ENCODE measurements around the gene EIF1.

Gene EIF1

DNA sequence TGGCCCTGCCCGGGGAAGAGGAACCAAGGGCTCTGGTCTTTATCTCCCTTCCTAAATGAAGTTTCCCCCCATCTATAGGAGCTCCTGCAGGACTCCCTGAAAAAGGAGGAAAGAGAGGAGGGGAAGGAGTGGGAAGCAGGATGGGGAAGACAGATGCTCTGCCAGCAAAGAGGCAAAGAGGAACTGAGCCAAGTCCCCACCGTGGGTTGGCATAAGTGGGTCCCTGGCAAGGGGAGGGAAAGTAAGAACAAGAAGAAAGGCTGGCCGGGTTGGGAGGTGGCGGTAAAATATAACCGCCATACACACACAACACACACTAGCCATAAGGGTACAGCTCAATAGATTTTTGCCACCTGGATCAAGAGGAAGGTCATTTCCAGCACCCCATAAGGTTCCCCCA is 6.1 kb upstream of the EIF1 start:
- TF ChIP-seq, protein P1, sequence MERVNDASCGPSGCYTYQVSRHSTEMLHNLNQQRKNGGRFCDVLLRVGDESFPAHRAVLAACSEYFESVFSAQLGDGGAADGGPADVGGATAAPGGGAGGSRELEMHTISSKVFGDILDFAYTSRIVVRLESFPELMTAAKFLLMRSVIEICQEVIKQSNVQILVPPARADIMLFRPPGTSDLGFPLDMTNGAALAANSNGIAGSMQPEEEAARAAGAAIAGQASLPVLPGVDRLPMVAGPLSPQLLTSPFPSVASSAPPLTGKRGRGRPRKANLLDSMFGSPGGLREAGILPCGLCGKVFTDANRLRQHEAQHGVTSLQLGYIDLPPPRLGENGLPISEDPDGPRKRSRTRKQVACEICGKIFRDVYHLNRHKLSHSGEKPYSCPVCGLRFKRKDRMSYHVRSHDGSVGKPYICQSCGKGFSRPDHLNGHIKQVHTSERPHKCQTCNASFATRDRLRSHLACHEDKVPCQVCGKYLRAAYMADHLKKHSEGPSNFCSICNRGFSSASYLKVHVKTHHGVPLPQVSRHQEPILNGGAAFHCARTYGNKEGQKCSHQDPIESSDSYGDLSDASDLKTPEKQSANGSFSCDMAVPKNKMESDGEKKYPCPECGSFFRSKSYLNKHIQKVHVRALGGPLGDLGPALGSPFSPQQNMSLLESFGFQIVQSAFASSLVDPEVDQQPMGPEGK (CRISPR knock-in tag; IDR thresholded peaks at IDR 0.05; ENCODE audit: borderline replicate concordance), result no peak
- no peak for TF ChIP-seq TOX (CRISPR knock-in tag; IDR thresholded peaks at IDR 0.05; ENCODE audit: borderline replicate concordance)
- TF ChIP-seq, protein P2, sequence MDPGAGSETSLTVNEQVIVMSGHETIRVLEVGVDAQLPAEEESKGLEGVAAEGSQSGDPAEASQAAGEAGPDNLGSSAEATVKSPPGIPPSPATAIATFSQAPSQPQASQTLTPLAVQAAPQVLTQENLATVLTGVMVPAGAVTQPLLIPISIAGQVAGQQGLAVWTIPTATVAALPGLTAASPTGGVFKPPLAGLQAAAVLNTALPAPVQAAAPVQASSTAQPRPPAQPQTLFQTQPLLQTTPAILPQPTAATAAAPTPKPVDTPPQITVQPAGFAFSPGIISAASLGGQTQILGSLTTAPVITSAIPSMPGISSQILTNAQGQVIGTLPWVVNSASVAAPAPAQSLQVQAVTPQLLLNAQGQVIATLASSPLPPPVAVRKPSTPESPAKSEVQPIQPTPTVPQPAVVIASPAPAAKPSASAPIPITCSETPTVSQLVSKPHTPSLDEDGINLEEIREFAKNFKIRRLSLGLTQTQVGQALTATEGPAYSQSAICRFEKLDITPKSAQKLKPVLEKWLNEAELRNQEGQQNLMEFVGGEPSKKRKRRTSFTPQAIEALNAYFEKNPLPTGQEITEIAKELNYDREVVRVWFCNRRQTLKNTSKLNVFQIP (CRISPR knock-in tag; IDR thresholded peaks at IDR 0.05; ENCODE audit: borderline replicate concordance, low read depth), result no peak
- TF ChIP-seq RARB (CRISPR knock-in tag; IDR thresholded peaks at IDR 0.05), result no peak
- no peak for TF ChIP-seq ISL1 (CRISPR knock-in tag; IDR thresholded peaks at IDR 0.05)
- TF ChIP-seq GLIS3 (CRISPR knock-in tag; IDR thresholded peaks at IDR 0.05), result no peak
- no peak for TF ChIP-seq CSDC2 (CRISPR knock-in tag; IDR thresholded peaks at IDR 0.05)
- TF ChIP-seq BACH2 (CRISPR knock-in tag; IDR thresholded peaks at IDR 0.05; ENCODE audit: borderline replicate concordance), result no peak
- no peak for TF ChIP-seq ZNF70 (CRISPR knock-in tag; IDR thresholded peaks at IDR 0.05)
- TF ChIP-seq ZC3H10 (CRISPR knock-in tag; IDR thresholded peaks at IDR 0.05), result no peak
- no peak for TF ChIP-seq CSRNP3 (CRISPR knock-in tag; IDR thresholded peaks at IDR 0.05)
- no peak for TF ChIP-seq TCF4 (CRISPR knock-in tag; IDR thresholded peaks at IDR 0.05; ENCODE audit: borderline replicate concordance)
- no peak for TF ChIP-seq PPARA (CRISPR knock-in tag; IDR thresholded peaks at IDR 0.05; ENCODE audit: borderline replicate concordance)
- TF ChIP-seq ZNF565 (CRISPR knock-in tag; conservative IDR thresholded peaks at IDR 0.05; ENCODE audit: low read depth), result no peak
- no peak for TF ChIP-seq ESRRG (CRISPR knock-in tag; IDR thresholded peaks at IDR 0.05)
- TF ChIP-seq ZNF8 (CRISPR knock-in tag; IDR thresholded peaks at IDR 0.05), result no peak
- no peak for ATAC-seq

DNA sequence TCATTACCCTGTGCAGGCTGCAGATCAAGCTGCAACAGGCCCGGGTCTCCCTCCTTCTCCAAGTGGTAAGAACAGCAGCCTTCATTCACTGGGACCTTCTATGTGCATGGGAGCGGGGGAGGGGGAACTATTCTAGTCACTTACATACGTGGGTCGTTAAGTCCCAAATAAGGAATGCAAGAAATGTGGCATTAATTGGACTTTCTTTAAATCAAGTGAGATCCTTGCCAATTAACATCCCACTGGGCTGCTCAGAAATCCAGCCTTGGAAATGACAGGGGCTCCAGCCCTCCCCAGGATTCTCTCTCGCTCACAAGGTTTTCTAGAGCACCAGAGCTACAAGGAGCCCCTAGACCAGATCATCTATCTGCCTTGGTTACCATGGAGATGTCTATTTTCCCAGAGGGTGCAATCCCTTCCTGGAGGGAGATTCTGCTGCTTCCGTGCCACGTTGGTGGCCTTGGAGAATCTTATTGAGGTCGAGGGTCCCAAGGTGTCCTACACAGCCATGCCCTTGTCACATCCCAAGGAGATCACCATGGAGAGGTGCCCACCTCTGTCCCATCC is 5.2 kb upstream of the EIF1 start:
- ATAC-seq, result no peak
- TF ChIP-seq ZFP3 (CRISPR knock-in tag; IDR thresholded peaks at IDR 0.05), result no peak
- no peak for TF ChIP-seq TOX (CRISPR knock-in tag; IDR thresholded peaks at IDR 0.05; ENCODE audit: borderline replicate concordance)
- TF ChIP-seq, protein P2 (CRISPR knock-in tag; IDR thresholded peaks at IDR 0.05; ENCODE audit: borderline replicate concordance, low read depth), result no peak
- no peak for TF ChIP-seq GLIS3 (CRISPR knock-in tag; IDR thresholded peaks at IDR 0.05)
- no peak for TF ChIP-seq TCF4 (CRISPR knock-in tag; IDR thresholded peaks at IDR 0.05; ENCODE audit: borderline replicate concordance)
- no peak for TF ChIP-seq ZNF565 (CRISPR knock-in tag; conservative IDR thresholded peaks at IDR 0.05; ENCODE audit: low read depth)
- TF ChIP-seq PPARA (CRISPR knock-in tag; IDR thresholded peaks at IDR 0.05; ENCODE audit: borderline replicate concordance), result no peak
- TF ChIP-seq ZFP30 (CRISPR knock-in tag; IDR thresholded peaks at IDR 0.05), result no peak

- ATAC-seq, result no peak
- TF ChIP-seq ARNTL (CRISPR knock-in tag; IDR thresholded peaks at IDR 0.05; ENCODE audit: borderline replicate concordance, low read depth), result no peak
- TF ChIP-seq GLIS3 (CRISPR knock-in tag; IDR thresholded peaks at IDR 0.05), result no peak
- no peak for TF ChIP-seq SNAI2 (CRISPR knock-in tag; IDR thresholded peaks at IDR 0.05)
- no peak for TF ChIP-seq ZNF70 (CRISPR knock-in tag; IDR thresholded peaks at IDR 0.05)
- TF ChIP-seq PPARA (CRISPR knock-in tag; IDR thresholded peaks at IDR 0.05; ENCODE audit: borderline replicate concordance), result no peak
- TF ChIP-seq, protein P1 (CRISPR knock-in tag; IDR thresholded peaks at IDR 0.05; ENCODE audit: borderline replicate concordance), result no peak
- no peak for TF ChIP-seq ZC3H10 (CRISPR knock-in tag; IDR thresholded peaks at IDR 0.05)
- TF ChIP-seq ZNF565 (CRISPR knock-in tag; conservative IDR thresholded peaks at IDR 0.05; ENCODE audit: low read depth), result no peak
- TF ChIP-seq ZNF8 (CRISPR knock-in tag; IDR thresholded peaks at IDR 0.05), result no peak
- TF ChIP-seq, protein P2 (CRISPR knock-in tag; IDR thresholded peaks at IDR 0.05; ENCODE audit: borderline replicate concordance, low read depth), result no peak
- TF ChIP-seq RARB (CRISPR knock-in tag; IDR thresholded peaks at IDR 0.05), result no peak
- no peak for TF ChIP-seq CSRNP3 (CRISPR knock-in tag; IDR thresholded peaks at IDR 0.05)
- no peak for TF ChIP-seq TSHZ2 (CRISPR knock-in tag; IDR thresholded peaks at IDR 0.05)
- TF ChIP-seq TOX (CRISPR knock-in tag; IDR thresholded peaks at IDR 0.05; ENCODE audit: borderline replicate concordance), result no peak
Measured at GRCh38 chr17:41684035-41684434, 4.7 kb upstream of the EIF1 start.

All from SK-N-SH treated with all-trans-retinoic acid at 6 μM for 48 hours (cell line).